ENCODE results near the gene NOVA2. TPM values are rescaled to one million over a fixed set of nuclear protein-coding genes. Genes with fewer than 3 reads are reported as not detected.

NOVA2 gene
- total RNA-seq, 1 donor from 2014 or later, result not detected

- Mint-ChIP-seq H3K27ac (no peak overlapping the region), H3K4me1 (peaks cover 9% of the 10 kb centered on the region), H3K4me3 (no peak overlapping the region), H3K36me3 (ENCODE audit: low read depth) (no peaks in the 10 kb centered on the region), H3K27me3 (peaks cover 5% of the 10 kb centered on the region), H3K9me3 (no peaks in the 10 kb centered on the region)
- CTCF ChIA-PET, result no interaction called here
- DNase-seq (no peak), ATAC-seq (ENCODE audit: low read depth) (no peak)
- TF ChIP-seq CTCF (IDR thresholded peaks at IDR 0.05), result no peak
- intact Hi-C loops (cut with micrococcal nuclease), result no loop called here
- POLR2A ChIA-PET, result no interaction called here
These were observed 48.7 kb downstream of the NOVA2 start for GRCh38 chr19:45924891-45925447.

GRCh38 chr19:45922281-45922680 lies 51.4 kb downstream of the NOVA2 start:
- CTCF ChIA-PET, result no interaction called here
- TF ChIP-seq CTCF (IDR thresholded peaks at IDR 0.05), result no peak
- Mint-ChIP-seq H3K36me3 (ENCODE audit: low read depth) (no peaks in the 10 kb centered on the region), H3K9me3 (no peaks in the 10 kb centered on the region), H3K27ac (no peak overlapping the region), H3K27me3 (peaks cover 10% of the 10 kb centered on the region), H3K4me1 (peaks cover 2% of the 10 kb centered on the region), H3K4me3 (no peak overlapping the region)
- ATAC-seq (ENCODE audit: low read depth) (no peak), DNase-seq (no peak)
- intact Hi-C loops (cut with micrococcal nuclease), result no loop called here
- POLR2A ChIA-PET, result no interaction called here

GRCh38 chr19:45920458-45920857 lies 53.2 kb downstream of the NOVA2 start:
- Mint-ChIP-seq H3K36me3 (ENCODE audit: low read depth) (no peaks in the 10 kb centered on the region), H3K4me3 (no peak overlapping the region), H3K27me3 (peaks cover 15% of the 10 kb centered on the region), H3K9me3 (no peaks in the 10 kb centered on the region), H3K27ac (no peak overlapping the region), H3K4me1 (no peaks in the 10 kb centered on the region)
- CTCF ChIA-PET, result no interaction called here
- intact Hi-C loops (cut with micrococcal nuclease), result no loop called here
- DNase-seq, result no peak
- ATAC-seq (ENCODE audit: low read depth), result no peak
- POLR2A ChIA-PET, result no interaction called here
- TF ChIP-seq CTCF (IDR thresholded peaks at IDR 0.05), result no peak

- H3K4me3 Mint-ChIP-seq, result no peak overlapping the region
- TF ChIP-seq CTCF (IDR thresholded peaks at IDR 0.05), result no peak
- peaks cover 16% of the 10 kb centered on the region for H3K27me3 Mint-ChIP-seq
- no peak for DNase-seq
- no peak for ATAC-seq (ENCODE audit: low read depth)
- no peak overlapping the region for H3K27ac Mint-ChIP-seq
- no peaks in the 10 kb centered on the region for H3K4me1 Mint-ChIP-seq
- ChIA-PET POLR2A (no interaction called here), CTCF (no interaction called here)
- H3K36me3 Mint-ChIP-seq (ENCODE audit: low read depth), result no peaks in the 10 kb centered on the region
- no peaks in the 10 kb centered on the region for H3K9me3 Mint-ChIP-seq
- intact Hi-C loops (cut with micrococcal nuclease), result no loop called here
These were observed 54.0 kb downstream of the NOVA2 start for GRCh38 chr19:45919678-45920077.

GRCh38 chr19:45918721-45919120 lies 54.9 kb downstream of the NOVA2 start:
- H3K27me3 Mint-ChIP-seq, result peaks cover 17% of the 10 kb centered on the region
- POLR2A ChIA-PET, result no interaction called here
- H3K27ac Mint-ChIP-seq, result no peak overlapping the region
- H3K4me1 Mint-ChIP-seq, result no peaks in the 10 kb centered on the region
- no peaks in the 10 kb centered on the region for H3K36me3 Mint-ChIP-seq (ENCODE audit: low read depth)
- no peak for TF ChIP-seq CTCF (IDR thresholded peaks at IDR 0.05)
- ATAC-seq (ENCODE audit: low read depth), result no peak
- no peaks in the 10 kb centered on the region for H3K9me3 Mint-ChIP-seq
- H3K4me3 Mint-ChIP-seq, result no peak overlapping the region
- DNase-seq, result no peak
- CTCF ChIA-PET, result no interaction called here
- intact Hi-C loops (cut with micrococcal nuclease), result no loop called here
